NB4 (cell line): ENCODE data around the gene MAML2.

ENCODE experiments used
- DNase-seq: peaks from one replicate; pipeline ENCODE4 v3.0.0; 2010; ENCODE audit warnings: low read depth
- H3K4me3 ChIP-seq: one replicate; pipeline ENCODE4 v1.5.1; 2011; ENCODE audit warnings: mild to moderate bottlenecking, low read depth, low read length, moderate library complexity
- MYC ChIP-seq: IDR thresholded peaks from 2 replicates; pipeline ENCODE4 v1.6.1; 2011; ENCODE audit warnings: low read depth, low read length
- POLR2A ChIP-seq: IDR thresholded peaks from 2 replicates; pipeline ENCODE4 v1.6.1; 2011; ENCODE audit warnings: mild to moderate bottlenecking; ENCODE audit not compliant: insufficient read length; ENCODE audit errors: extremely low read depth
- TF ChIP-seq, protein P1 (sequence below): IDR thresholded peaks from one replicate; pipeline ENCODE4 v1.5.1; 2012; ENCODE audit warnings: low read depth, low read length
- TF ChIP-seq, protein P2 (sequence below): IDR thresholded peaks from 2 replicates; pipeline ENCODE4 v1.6.1; 2011; ENCODE audit warnings: low read depth, low read length

Gene MAML2

DNA sequence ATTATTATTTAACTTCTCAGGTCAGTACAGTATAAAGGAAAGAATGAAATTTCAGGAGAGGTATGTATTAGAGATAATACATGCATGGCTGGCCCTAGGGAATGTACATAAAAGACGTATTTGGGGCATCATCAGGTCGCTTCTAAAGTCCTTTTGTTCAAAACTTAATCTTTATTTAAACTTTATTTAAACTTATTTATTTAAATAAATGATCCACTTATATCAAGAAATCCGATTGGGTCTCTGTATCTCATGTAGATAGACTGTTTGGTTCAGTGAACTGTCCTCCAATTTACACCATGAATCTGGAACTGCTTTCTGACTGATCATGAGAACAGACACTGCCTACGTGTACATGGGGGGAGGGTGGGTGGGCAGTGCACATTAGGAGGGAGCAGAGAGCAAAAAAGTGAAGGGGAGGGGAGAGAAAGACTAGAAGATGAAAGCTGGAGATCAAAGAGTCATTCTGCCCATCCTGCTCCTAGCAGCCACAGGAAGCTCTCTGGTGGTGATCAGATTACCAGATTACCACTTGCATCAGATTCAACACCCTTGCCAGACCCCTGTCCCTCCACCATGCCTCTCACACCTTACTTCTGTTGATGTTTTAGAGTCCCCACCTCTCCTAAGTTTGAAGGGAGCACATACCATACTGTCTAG lies 327.0 kb downstream of the MAML2 start:
- TF ChIP-seq, protein P1, sequence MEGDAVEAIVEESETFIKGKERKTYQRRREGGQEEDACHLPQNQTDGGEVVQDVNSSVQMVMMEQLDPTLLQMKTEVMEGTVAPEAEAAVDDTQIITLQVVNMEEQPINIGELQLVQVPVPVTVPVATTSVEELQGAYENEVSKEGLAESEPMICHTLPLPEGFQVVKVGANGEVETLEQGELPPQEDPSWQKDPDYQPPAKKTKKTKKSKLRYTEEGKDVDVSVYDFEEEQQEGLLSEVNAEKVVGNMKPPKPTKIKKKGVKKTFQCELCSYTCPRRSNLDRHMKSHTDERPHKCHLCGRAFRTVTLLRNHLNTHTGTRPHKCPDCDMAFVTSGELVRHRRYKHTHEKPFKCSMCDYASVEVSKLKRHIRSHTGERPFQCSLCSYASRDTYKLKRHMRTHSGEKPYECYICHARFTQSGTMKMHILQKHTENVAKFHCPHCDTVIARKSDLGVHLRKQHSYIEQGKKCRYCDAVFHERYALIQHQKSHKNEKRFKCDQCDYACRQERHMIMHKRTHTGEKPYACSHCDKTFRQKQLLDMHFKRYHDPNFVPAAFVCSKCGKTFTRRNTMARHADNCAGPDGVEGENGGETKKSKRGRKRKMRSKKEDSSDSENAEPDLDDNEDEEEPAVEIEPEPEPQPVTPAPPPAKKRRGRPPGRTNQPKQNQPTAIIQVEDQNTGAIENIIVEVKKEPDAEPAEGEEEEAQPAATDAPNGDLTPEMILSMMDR = no peak
- TF ChIP-seq POLR2A (no peak), MYC (no peak)
- TF ChIP-seq, protein P2, sequence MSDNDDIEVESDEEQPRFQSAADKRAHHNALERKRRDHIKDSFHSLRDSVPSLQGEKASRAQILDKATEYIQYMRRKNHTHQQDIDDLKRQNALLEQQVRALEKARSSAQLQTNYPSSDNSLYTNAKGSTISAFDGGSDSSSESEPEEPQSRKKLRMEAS = no peak
- no peak overlapping the region for H3K4me3 ChIP-seq
- DNase-seq = peak; percentile 19

DNA sequence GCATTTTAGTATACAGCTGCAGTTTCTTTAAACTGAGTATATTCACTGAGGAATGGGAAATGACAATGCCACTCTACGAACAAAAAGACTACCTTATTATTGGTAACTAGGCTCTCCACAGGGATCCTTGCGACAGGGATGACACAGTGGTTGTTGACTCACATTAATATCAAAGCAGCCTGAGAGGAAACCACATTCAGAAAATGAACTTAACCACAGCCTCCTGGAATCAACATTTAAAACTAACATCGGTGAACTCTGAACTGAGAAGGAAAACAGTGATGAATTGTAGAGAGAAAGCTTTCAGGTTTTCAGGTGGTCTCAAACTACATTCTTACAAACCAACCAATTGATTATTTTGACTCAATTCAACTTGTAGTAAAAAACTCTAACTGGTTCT lies 328.8 kb downstream of the MAML2 start:
- DNase-seq = peak; percentile 92

DNA sequence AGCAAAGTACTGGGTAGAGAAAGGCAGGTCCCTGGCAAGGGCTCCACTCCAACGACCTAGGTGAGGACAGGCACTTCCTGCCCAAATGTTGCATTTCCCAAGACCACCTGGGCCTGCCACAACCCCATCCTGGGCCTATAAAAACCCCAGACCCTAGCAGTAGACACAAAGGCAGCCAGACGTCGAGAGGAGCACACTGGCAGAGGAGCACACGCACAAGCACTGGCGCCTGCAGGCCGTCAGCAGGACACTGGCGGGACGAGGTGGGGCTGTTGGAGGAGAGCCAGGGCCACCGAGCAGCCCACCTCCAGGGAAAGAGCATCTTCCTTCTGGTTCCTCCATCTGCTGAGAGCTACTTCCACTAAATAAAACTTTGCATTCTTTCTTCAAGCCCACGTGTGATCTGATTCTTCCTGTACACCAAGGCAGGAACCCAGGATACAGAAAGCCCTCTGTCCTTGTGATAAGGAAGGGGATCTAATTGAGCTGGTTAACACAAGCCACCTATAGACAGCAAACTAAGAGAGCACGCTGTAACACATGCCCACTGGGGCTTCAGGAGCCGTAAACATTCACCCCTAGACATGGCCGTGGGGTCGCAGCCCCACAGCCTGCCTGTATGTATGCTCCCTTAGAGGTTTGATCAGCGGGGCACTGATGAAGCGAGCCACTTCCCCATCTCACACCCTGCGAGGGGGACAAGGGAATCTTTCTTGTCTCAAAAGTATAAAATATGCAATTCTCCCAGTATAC lies 329.4 kb downstream of the MAML2 start:
- TF ChIP-seq, protein P1 = no peak
- TF ChIP-seq, protein P2 = peak; percentile 21; the same call in 1 of the 2 replicates
- TF ChIP-seq MYC = no peak
- no peak for TF ChIP-seq POLR2A
- DNase-seq = peak; percentile 16
- H3K4me3 ChIP-seq = peak overlapping the region; percentile 10

More for the DNA sequence above, 328.8 kb downstream of the MAML2 start:
- TF ChIP-seq MYC (no peak), POLR2A (no peak)
- TF ChIP-seq, protein P1 = no peak
- TF ChIP-seq, protein P2 = no peak
- H3K4me3 ChIP-seq = peak overlapping the region; percentile 10

DNA sequence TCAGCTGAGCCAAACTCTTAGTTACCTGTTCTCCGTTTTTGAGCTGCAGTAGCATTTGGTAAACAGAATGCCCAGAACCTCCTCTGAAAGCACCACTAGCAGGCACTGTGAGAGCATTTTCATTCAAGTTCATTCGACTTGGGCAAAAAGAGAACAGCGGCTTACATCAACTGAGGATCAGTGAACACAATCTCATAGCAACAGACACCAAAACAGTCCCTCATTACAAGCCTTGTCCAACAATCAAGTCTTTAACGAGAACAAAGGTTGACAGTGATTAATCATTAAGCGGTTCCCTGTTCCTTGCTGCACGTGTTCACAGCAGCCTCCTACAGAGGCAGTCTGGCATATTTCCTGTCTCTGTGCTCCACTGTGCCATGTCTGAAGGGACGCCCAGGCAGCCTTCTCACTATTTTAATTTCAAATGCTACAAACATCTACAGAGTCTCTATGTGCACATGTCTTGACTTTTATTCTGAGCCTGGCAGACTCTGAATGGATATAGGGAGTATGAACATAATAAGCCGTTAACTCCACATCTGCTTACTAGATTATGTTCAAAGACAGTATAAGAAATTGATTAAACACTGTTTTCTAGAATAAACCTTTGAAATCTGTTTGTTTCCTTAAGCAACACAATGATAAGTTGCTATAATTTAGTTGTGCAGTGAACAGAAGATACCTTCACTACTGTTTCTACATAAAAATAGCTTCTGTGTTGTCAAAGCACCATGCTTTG lies 330.7 kb downstream of the MAML2 start:
- peak; percentile 41 for DNase-seq
- H3K4me3 ChIP-seq = no peak overlapping the region
- TF ChIP-seq MYC (no peak), POLR2A (no peak)
- TF ChIP-seq, protein P1 = peak; percentile 35
- TF ChIP-seq, protein P2 = peak; percentile 3; the same call in 1 of the 2 replicates

DNA sequence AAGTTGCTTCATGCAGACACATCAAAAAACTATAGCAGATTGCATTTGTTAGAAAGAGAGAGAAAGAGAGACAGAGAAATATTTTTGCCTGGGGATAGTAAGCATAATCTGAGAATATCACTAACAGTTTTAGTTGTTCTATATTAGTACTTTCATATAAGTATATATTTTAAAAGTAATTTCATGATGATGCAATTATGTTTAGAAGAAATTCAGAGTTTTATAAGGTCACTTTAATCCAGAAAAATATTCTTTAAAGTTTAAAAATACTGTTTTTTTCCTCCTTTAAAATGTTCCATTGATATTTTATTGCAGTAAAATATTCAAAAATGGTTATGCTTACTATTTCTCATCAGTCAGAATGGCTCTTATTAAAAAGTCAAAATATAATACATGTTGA lies 332.3 kb downstream of the MAML2 start:
- no peak for DNase-seq
- no peak for TF ChIP-seq POLR2A
- TF ChIP-seq, protein P2 = no peak
- no peak for TF ChIP-seq MYC
- TF ChIP-seq, protein P1 = no peak
- H3K4me3 ChIP-seq = no peak overlapping the region
